ENCODE results near the gene MICAL3.

DNA sequence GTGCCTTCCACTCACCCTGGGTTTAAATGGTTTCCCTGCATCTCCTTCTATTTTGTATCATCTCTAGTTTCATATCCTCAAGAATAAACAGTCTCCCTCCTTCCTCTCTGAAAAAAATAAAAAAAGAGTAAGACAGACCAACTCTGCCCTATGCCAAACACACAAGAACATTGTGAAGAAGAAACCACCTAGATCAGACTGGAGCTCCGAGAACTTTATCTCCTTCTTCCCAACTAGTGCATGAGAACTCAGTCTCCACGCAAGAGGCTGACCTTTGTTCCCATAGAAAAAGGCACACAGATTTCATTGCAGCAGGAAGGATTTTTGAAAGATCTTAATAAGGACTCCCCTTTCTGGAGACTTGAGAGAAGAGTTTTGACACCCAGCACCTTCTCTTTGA is 44.7 kb upstream of the MICAL3 start:
- TF ChIP-seq, protein P1, sequence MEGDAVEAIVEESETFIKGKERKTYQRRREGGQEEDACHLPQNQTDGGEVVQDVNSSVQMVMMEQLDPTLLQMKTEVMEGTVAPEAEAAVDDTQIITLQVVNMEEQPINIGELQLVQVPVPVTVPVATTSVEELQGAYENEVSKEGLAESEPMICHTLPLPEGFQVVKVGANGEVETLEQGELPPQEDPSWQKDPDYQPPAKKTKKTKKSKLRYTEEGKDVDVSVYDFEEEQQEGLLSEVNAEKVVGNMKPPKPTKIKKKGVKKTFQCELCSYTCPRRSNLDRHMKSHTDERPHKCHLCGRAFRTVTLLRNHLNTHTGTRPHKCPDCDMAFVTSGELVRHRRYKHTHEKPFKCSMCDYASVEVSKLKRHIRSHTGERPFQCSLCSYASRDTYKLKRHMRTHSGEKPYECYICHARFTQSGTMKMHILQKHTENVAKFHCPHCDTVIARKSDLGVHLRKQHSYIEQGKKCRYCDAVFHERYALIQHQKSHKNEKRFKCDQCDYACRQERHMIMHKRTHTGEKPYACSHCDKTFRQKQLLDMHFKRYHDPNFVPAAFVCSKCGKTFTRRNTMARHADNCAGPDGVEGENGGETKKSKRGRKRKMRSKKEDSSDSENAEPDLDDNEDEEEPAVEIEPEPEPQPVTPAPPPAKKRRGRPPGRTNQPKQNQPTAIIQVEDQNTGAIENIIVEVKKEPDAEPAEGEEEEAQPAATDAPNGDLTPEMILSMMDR (IDR thresholded peaks at IDR 0.05): no peak
- no peak for TF ChIP-seq POLR2A (IDR thresholded peaks at IDR 0.05)

Measured in testis (tissue), 2 donors.